Activated T-cell treated with anti-CD3 and anti-CD28 coated beads, Interleukin-2, amount 50 U/mL, for 4 hours (primary cell): ENCODE results near the gene SMC1B. TPM values are rescaled to one million over a fixed set of nuclear protein-coding genes. Genes with fewer than 3 reads are reported as not detected.
"Not testable (repeated sequence)": the region's sequence is repeated elsewhere in the genome, so short reads cannot be mapped to it uniquely, and the experiment has no call there.

Source experiments
- ATAC-seq, 2 donors: fragments of 200-7000 bp; cut with Tn5 transposase; one replicate each; pipeline ENCODE4 v1.10.0; 2021
- DNase-seq: peaks from one replicate; pipeline ENCODE4 v3.0.0-alpha.2; 2020
- H3K27me3 Mint-ChIP-seq: one replicate; pipeline ENCODE4 v1.8.0; 2021; ENCODE audit warnings: low read depth, mixed read lengths
- H3K36me3 Mint-ChIP-seq: one replicate; pipeline ENCODE4 v1.8.0; 2022; ENCODE audit warnings: mixed read lengths; ENCODE audit not compliant: insufficient read depth
- H3K4me1 Mint-ChIP-seq: one replicate; pipeline ENCODE4 v1.8.0; 2021; ENCODE audit warnings: low read depth, mixed read lengths
- H3K4me3 Mint-ChIP-seq: one replicate; pipeline ENCODE4 v1.8.0; 2021; ENCODE audit warnings: mild to moderate bottlenecking, moderate library complexity, mixed read lengths
- H3K9me3 Mint-ChIP-seq: one replicate; pipeline ENCODE4 v1.8.0; 2021; ENCODE audit warnings: mixed read lengths
- total RNA-seq, 3 donors: library from RNA; stranded (reverse); gene quantifications; one replicate each; pipeline ENCODE4 v1.2.1, GENCODE V29; 2021

SMC1B gene
- total RNA-seq, 3 donors from 2014 or later, result 0.13 to 0.24 (median 0.18) TPM

- ATAC-seq (no peak), DNase-seq (no peak)
- peak overlapping the region; percentile 80 for H3K4me3 Mint-ChIP-seq
- no peaks in the 10 kb centered on the region for H3K9me3 Mint-ChIP-seq
- H3K4me1 Mint-ChIP-seq, result peaks cover 39% of the 10 kb centered on the region
- H3K36me3 Mint-ChIP-seq, result peaks cover 10% of the 10 kb centered on the region
- no peaks in the 10 kb centered on the region for H3K27me3 Mint-ChIP-seq
Measured at GRCh38 chr22:45308957-45309421, 104.4 kb downstream of the SMC1B start.

DNA sequence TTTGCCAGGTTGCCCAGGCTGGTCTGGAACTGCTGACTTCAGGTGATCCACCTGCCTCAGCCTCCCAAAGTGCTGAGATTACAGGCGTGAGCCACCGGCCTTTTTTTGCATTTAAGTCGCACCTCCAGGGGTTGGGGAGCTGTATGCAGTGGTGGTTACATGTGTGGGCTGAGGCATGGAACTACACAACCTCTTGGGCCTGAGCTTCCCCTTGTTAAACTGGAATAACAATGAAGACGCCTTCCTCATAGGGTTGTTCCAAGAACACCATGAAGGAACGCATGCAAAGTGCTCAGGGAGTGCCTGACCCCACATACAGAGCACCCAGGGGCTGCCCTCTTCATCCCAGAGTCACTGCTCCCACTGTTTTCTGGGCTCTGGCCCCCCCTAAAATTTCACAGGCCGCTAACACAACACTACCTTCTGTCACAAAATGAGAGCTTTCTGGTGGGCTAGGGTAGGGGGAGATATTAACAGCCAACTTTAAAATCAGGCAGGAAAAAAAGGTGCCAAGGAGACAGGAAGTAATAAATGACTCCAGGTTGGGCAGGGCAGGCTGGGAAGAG is 104.9 kb downstream of the SMC1B start:
- DNase-seq (no peak), ATAC-seq (no peak)
- peaks cover 10% of the 10 kb centered on the region for H3K36me3 Mint-ChIP-seq
- H3K4me3 Mint-ChIP-seq, result peak overlapping the region; percentile 80
- H3K27me3 Mint-ChIP-seq, result no peaks in the 10 kb centered on the region
- peaks cover 37% of the 10 kb centered on the region for H3K4me1 Mint-ChIP-seq
- no peaks in the 10 kb centered on the region for H3K9me3 Mint-ChIP-seq

DNA sequence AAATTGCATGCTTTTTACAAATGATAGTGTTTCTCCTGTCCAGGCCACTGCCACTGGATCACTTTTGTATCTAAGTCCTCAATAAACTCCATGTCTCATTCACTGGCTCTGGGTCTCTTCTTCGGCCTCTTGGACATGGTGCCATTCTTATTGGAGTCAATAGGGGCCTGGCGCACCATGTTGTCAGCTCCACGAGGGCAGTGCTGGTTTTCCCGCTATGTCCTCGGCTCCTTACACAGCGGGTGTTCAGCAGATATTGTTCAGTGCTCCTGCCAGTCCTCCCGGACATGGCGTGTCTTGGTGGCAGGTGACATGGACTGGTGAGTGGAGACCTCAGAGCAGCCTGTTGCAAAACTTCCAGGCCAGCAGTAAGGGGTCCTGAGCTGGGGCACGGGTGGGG is 107.3 kb downstream of the SMC1B start:
- ATAC-seq (no peak), DNase-seq (no peak)
- Mint-ChIP-seq H3K4me1 (peaks cover 21% of the 10 kb centered on the region), H3K36me3 (peaks cover 4% of the 10 kb centered on the region), H3K4me3 (no peak overlapping the region), H3K9me3 (no peaks in the 10 kb centered on the region), H3K27me3 (no peaks in the 10 kb centered on the region)

GRCh38 chr22:45305456-45306075 is 107.8 kb downstream of the SMC1B start:
- Mint-ChIP-seq H3K36me3 (no peaks in the 10 kb centered on the region), H3K9me3 (no peaks in the 10 kb centered on the region), H3K4me3 (no peak overlapping the region), H3K27me3 (no peaks in the 10 kb centered on the region), H3K4me1 (peaks cover 15% of the 10 kb centered on the region)
- no peak for ATAC-seq
- no peak for DNase-seq

GRCh38 chr22:45304971-45305370 is 108.4 kb downstream of the SMC1B start:
- no peaks in the 10 kb centered on the region for H3K9me3 Mint-ChIP-seq

DNA sequence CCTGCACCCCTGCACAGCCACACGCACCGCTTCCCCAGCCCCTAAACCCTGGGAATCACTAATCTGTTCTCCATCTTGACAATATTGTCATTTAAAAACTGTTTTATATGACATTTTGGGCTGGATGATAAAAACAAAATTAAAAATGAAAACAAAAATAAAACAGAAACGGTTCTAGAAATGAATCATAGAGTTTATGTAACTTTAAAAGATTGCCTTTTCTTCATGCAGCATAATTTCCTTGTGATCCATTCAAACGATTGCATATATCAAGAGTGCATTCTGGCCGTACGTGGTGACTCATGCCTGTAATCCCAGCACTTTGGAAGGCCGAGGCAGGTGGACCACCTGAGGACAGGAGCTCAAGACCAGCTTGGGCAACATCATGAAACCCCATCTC is 110.2 kb downstream of the SMC1B start:
- Mint-ChIP-seq H3K27me3 (no peaks in the 10 kb centered on the region), H3K4me3 (no peak overlapping the region), H3K36me3 (no peaks in the 10 kb centered on the region), H3K4me1 (peaks cover 3% of the 10 kb centered on the region), H3K9me3 (no peaks in the 10 kb centered on the region)
- no peak for DNase-seq
- no peak for ATAC-seq

More at GRCh38 chr22:45304971-45305370, 108.4 kb downstream of the SMC1B start:
- Mint-ChIP-seq H3K4me3 (no peak overlapping the region), H3K36me3 (no peaks in the 10 kb centered on the region), H3K27me3 (no peaks in the 10 kb centered on the region), H3K4me1 (peaks cover 13% of the 10 kb centered on the region)
- ATAC-seq, result no peak
- DNase-seq, result no peak

DNA sequence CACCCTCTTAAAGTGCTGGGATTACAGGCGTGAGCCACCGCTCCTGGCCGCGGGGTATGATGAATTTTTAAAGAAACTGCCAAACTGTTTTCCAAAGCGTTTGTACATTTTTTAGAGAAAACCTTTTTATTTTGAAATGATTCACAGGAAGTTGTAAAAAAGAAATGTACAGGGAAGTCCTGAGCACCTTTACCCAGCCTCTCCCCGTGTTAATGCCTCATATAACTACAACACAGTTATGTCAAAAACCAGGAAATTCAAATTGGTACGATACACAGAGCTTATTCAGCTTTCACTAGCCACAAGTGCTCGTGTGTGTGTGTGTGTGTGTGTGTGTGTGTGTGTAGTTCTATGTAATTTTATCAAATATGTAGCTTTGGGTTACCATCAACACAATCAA is 110.6 kb downstream of the SMC1B start:
- Mint-ChIP-seq H3K36me3 (no peaks in the 10 kb centered on the region), H3K4me1 (peaks cover 3% of the 10 kb centered on the region), H3K9me3 (no peaks in the 10 kb centered on the region), H3K27me3 (peaks cover under 1% of the 10 kb centered on the region), H3K4me3 (no peak overlapping the region)
- ATAC-seq (no peak), DNase-seq (no peak)

- Mint-ChIP-seq H3K9me3 (no peaks in the 10 kb centered on the region), H3K4me3 (no peak overlapping the region), H3K4me1 (peaks cover 21% of the 10 kb centered on the region), H3K27me3 (peaks cover 3% of the 10 kb centered on the region), H3K36me3 (no peaks in the 10 kb centered on the region)
- ATAC-seq (no peak), DNase-seq (no peak)
Measured at GRCh38 chr22:45298934-45299505, 114.4 kb downstream of the SMC1B start.

DNA sequence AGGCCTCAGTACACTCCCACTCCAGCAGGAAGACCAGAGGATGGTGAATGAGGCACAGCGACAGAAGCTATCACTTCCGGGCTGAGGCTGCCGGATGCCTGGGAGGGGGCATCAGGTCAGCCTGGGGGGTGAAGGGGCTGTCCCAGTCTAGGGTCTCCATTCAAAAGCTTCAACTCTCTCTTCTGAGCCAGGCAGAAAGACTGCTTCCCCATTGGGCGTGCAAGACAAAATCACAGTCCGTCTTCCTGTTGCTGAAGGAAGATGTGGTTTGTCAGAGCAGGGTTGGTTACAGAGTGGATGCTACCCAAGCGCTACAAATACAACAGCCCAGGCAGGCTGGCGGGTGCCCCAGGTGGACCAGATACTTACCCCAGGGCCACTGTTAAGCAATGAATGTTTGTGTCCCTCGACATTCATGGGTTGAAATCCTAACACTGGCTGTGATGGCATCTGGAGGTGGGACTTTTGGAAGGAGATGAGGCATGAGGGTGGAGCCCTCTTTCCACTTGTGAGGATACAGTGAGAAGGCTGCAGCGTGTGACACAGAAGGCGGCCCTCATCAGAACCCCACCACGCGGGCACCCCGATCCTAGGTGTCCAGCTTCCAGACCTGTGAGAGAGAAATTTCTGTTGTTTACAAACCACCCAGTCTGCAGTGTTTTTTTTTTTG is 116.6 kb downstream of the SMC1B start:
- Mint-ChIP-seq H3K4me3 (peak overlapping the region; percentile 32), H3K4me1 (peaks cover 18% of the 10 kb centered on the region), H3K36me3 (no peaks in the 10 kb centered on the region), H3K9me3 (no peaks in the 10 kb centered on the region), H3K27me3 (peaks cover 3% of the 10 kb centered on the region)
- DNase-seq, result no peak
- peak; percentile 61 to 64 for ATAC-seq

GRCh38 chr22:45295492-45295891 is 117.9 kb downstream of the SMC1B start:
- ATAC-seq (no peak), DNase-seq (no peak)
- no peak overlapping the region for H3K4me3 Mint-ChIP-seq
- peaks cover 3% of the 10 kb centered on the region for H3K27me3 Mint-ChIP-seq
- H3K9me3 Mint-ChIP-seq, result no peaks in the 10 kb centered on the region
- peaks cover 18% of the 10 kb centered on the region for H3K4me1 Mint-ChIP-seq
- H3K36me3 Mint-ChIP-seq, result no peaks in the 10 kb centered on the region

DNA sequence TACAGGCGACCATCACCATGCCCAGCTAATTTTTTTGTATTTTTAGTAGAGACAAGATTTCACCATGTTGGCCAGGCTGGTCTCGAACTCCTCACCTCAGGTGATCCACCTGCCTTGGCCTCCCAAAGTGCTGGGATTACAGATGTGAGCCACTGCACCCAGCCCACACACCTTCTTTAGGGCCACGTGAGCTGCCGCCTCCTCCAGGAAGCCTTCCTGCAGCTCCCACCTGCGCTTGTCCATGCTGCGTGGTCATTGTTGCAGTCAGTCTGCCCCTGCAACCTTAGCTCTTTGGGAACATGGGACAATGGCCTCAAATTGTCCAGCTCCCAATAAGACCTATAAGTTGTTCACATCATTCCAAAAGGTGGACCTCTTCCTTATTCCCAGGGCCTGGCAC is 118.4 kb downstream of the SMC1B start:
- H3K4me3 Mint-ChIP-seq, H3K27me3 Mint-ChIP-seq, ATAC-seq, DNase-seq, H3K9me3 Mint-ChIP-seq, H3K36me3 Mint-ChIP-seq: not testable (repeated sequence)
- H3K4me1 Mint-ChIP-seq, result peaks cover 18% of the 10 kb centered on the region

Other genes starting within 250 kb of the SMC1B start
- gene NUP50, start 249.7 kb downstream of the SMC1B start, total RNA-seq, result 100 to 1,000 TPM; 155 to 164 (median 163) TPM
- gene KIAA0930, start 172.7 kb downstream of the SMC1B start, total RNA-seq, result 10 to 100 TPM; 46.8 to 52.6 (median 48.8) TPM
- not detected for gene UPK3A, start 128.7 kb downstream of the SMC1B start, total RNA-seq
- gene FAM118A, start 103.7 kb downstream of the SMC1B start, total RNA-seq, result 10 to 100 TPM; 23.4 to 60.3 (median 27.5) TPM
- gene RIBC2, start 94 bp upstream of the SMC1B start, total RNA-seq, result 1 to 10 TPM; 1.3 to 3.7 (median 2.5) TPM
- gene FBLN1, start 89.3 kb upstream of the SMC1B start, total RNA-seq, result under 1 TPM; 0.43 to 0.69 (median 0.46) TPM